Measurements from ENCODE around the gene HIVEP1.

DNA sequence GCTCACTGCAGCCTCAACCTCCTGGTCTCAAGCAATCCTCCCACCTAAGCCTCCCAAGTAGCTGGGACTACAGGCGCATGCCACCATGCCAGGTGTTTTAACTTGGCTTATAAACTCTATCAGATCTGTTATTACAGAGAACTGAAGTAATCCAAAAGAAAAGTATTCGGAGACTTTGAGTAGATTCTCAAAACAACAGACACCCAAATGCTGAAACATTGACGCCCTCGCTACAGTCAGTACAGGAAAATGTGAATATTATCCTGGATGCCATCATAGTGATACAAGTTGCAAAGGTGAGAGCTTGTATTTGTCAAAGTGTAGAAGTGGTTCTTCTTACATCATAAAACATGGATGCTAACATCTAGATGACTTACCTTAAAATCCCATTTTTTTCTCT is 169.4 kb downstream of the HIVEP1 start:
- TF ChIP-seq, protein P1, sequence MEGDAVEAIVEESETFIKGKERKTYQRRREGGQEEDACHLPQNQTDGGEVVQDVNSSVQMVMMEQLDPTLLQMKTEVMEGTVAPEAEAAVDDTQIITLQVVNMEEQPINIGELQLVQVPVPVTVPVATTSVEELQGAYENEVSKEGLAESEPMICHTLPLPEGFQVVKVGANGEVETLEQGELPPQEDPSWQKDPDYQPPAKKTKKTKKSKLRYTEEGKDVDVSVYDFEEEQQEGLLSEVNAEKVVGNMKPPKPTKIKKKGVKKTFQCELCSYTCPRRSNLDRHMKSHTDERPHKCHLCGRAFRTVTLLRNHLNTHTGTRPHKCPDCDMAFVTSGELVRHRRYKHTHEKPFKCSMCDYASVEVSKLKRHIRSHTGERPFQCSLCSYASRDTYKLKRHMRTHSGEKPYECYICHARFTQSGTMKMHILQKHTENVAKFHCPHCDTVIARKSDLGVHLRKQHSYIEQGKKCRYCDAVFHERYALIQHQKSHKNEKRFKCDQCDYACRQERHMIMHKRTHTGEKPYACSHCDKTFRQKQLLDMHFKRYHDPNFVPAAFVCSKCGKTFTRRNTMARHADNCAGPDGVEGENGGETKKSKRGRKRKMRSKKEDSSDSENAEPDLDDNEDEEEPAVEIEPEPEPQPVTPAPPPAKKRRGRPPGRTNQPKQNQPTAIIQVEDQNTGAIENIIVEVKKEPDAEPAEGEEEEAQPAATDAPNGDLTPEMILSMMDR (IDR thresholded peaks at IDR 0.05): no peak
- TF ChIP-seq, protein P2, sequence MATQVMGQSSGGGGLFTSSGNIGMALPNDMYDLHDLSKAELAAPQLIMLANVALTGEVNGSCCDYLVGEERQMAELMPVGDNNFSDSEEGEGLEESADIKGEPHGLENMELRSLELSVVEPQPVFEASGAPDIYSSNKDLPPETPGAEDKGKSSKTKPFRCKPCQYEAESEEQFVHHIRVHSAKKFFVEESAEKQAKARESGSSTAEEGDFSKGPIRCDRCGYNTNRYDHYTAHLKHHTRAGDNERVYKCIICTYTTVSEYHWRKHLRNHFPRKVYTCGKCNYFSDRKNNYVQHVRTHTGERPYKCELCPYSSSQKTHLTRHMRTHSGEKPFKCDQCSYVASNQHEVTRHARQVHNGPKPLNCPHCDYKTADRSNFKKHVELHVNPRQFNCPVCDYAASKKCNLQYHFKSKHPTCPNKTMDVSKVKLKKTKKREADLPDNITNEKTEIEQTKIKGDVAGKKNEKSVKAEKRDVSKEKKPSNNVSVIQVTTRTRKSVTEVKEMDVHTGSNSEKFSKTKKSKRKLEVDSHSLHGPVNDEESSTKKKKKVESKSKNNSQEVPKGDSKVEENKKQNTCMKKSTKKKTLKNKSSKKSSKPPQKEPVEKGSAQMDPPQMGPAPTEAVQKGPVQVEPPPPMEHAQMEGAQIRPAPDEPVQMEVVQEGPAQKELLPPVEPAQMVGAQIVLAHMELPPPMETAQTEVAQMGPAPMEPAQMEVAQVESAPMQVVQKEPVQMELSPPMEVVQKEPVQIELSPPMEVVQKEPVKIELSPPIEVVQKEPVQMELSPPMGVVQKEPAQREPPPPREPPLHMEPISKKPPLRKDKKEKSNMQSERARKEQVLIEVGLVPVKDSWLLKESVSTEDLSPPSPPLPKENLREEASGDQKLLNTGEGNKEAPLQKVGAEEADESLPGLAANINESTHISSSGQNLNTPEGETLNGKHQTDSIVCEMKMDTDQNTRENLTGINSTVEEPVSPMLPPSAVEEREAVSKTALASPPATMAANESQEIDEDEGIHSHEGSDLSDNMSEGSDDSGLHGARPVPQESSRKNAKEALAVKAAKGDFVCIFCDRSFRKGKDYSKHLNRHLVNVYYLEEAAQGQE (IDR thresholded peaks at IDR 0.05; ENCODE audit: insufficient read depth in 1 of 2, low read depth in 2 of 2, low read length in 1 of 2): no peak

Measured in Panc1 (cell line).